ENCODE measurements around the gene UMODL1.

DNA sequence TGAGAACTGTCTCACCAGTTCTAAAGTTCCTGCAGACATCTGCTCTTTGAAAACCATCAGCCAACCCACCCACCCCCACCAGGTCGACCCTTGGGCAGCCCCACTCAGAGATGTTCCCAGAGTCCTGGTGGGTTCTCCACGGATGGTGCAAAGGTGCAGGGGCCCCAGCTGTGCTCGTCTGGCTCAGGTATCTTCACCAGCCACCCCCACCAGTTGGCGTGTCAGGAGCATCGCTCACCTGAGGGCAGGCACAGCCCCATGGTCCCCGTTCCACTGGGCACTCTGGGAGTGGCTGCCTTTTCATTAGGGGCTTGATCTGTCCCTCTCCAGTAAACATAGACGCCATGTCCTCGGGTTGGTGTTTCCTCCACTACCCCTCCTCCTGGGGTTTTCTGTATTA, 70.5 kb downstream of the UMODL1 start:
- TF ChIP-seq, protein P1, sequence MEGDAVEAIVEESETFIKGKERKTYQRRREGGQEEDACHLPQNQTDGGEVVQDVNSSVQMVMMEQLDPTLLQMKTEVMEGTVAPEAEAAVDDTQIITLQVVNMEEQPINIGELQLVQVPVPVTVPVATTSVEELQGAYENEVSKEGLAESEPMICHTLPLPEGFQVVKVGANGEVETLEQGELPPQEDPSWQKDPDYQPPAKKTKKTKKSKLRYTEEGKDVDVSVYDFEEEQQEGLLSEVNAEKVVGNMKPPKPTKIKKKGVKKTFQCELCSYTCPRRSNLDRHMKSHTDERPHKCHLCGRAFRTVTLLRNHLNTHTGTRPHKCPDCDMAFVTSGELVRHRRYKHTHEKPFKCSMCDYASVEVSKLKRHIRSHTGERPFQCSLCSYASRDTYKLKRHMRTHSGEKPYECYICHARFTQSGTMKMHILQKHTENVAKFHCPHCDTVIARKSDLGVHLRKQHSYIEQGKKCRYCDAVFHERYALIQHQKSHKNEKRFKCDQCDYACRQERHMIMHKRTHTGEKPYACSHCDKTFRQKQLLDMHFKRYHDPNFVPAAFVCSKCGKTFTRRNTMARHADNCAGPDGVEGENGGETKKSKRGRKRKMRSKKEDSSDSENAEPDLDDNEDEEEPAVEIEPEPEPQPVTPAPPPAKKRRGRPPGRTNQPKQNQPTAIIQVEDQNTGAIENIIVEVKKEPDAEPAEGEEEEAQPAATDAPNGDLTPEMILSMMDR (IDR thresholded peaks at IDR 0.05), result no peak
- TF ChIP-seq EZH2 (IDR thresholded peaks at IDR 0.05), result no peak
